ENCODE results near the gene MTHFD1L.
"Not testable (repeated sequence)": the region's sequence is repeated elsewhere in the genome, so short reads cannot be mapped to it uniquely, and the experiment has no call there.

MTHFD1L gene

GRCh38 chr6:151100326-151100725, 234.8 kb downstream of the MTHFD1L start:
- no peak for DNase-seq

GRCh38 chr6:151101161-151101815, 235.8 kb downstream of the MTHFD1L start:
- DNase-seq = no peak

- no peak for DNase-seq
These were observed 236.6 kb downstream of the MTHFD1L start for GRCh38 chr6:151101816-151102694.

- DNase-seq = no peak
These were observed 237.8 kb downstream of the MTHFD1L start for GRCh38 chr6:151103266-151103665.

- DNase-seq = no peak
These were observed 242.5 kb downstream of the MTHFD1L start for GRCh38 chr6:151107897-151108427.

GRCh38 chr6:151108548-151108947, 243.0 kb downstream of the MTHFD1L start:
- no peak for DNase-seq

GRCh38 chr6:151109361-151109760, 243.9 kb downstream of the MTHFD1L start:
- no peak for DNase-seq

GRCh38 chr6:151109869-151110575, 244.5 kb downstream of the MTHFD1L start:
- no peak for DNase-seq

GRCh38 chr6:151110576-151110905, 245.0 kb downstream of the MTHFD1L start:
- no peak for DNase-seq

GRCh38 chr6:151111670-151112069, 246.2 kb downstream of the MTHFD1L start:
- no peak for DNase-seq

- no peak for DNase-seq
These were observed 246.6 kb downstream of the MTHFD1L start for GRCh38 chr6:151112130-151112529.

- not testable (repeated sequence) for DNase-seq
These were observed 247.4 kb downstream of the MTHFD1L start for GRCh38 chr6:151112884-151113283.

GRCh38 chr6:151113641-151114040, 248.1 kb downstream of the MTHFD1L start:
- DNase-seq = no peak

- no peak for DNase-seq
These were observed 253.1 kb downstream of the MTHFD1L start for GRCh38 chr6:151118461-151119123.

- no peak for DNase-seq
These were observed 254.5 kb downstream of the MTHFD1L start for GRCh38 chr6:151119823-151120524.

GRCh38 chr6:151121900-151122299, 256.4 kb downstream of the MTHFD1L start:
- DNase-seq = no peak

- not testable (repeated sequence) for DNase-seq
These were observed 258.1 kb downstream of the MTHFD1L start for GRCh38 chr6:151123641-151124040.

GRCh38 chr6:151125242-151125641, 259.7 kb downstream of the MTHFD1L start:
- DNase-seq = not testable (repeated sequence)

GRCh38 chr6:151125651-151126416, 260.3 kb downstream of the MTHFD1L start:
- DNase-seq = not testable (repeated sequence)

GRCh38 chr6:151126417-151126724, 260.9 kb downstream of the MTHFD1L start:
- not testable (repeated sequence) for DNase-seq

GRCh38 chr6:151127133-151127798, 261.8 kb downstream of the MTHFD1L start:
- not testable (repeated sequence) for DNase-seq
